IPS-20b (cell line): ENCODE results near the gene ST3GAL6.

Experiments
- H3K27ac ChIP-seq: one replicate; pipeline ENCODE4 v1.5.1; 2013; ENCODE audit warnings: low read length
- H3K27me3 ChIP-seq: 2 replicates; pipeline ENCODE4 v1.6.1; 2013; ENCODE audit warnings: mild to moderate bottlenecking, low read length, inconsistent platforms; ENCODE audit not compliant: insufficient read depth
- H3K36me3 ChIP-seq: 2 replicates; pipeline ENCODE4 v1.6.1; 2013; ENCODE audit warnings: low read depth, mild to moderate bottlenecking, inconsistent platforms, low read length, moderate library complexity; ENCODE audit not compliant: insufficient read depth
- H3K4me1 ChIP-seq: 2 replicates; pipeline ENCODE4 v1.6.1; 2013; ENCODE audit warnings: mild to moderate bottlenecking, control low read depth, inconsistent platforms, low read length, moderate library complexity; ENCODE audit not compliant: insufficient read depth
- H3K4me3 ChIP-seq: 2 replicates; pipeline ENCODE4 v1.5.1; 2013; ENCODE audit warnings: mild to moderate bottlenecking, low read length, inconsistent platforms
- H3K9ac ChIP-seq: 2 replicates; pipeline ENCODE4 v1.6.1; 2013; ENCODE audit warnings: low read depth, mild to moderate bottlenecking, inconsistent platforms, low read length, moderate library complexity
- H3K9me3 ChIP-seq: 2 replicates; pipeline ENCODE4 v1.6.1; 2013; ENCODE audit warnings: mild to moderate bottlenecking, low read depth, low read length, inconsistent platforms; ENCODE audit not compliant: insufficient read depth

ST3GAL6 gene

DNA sequence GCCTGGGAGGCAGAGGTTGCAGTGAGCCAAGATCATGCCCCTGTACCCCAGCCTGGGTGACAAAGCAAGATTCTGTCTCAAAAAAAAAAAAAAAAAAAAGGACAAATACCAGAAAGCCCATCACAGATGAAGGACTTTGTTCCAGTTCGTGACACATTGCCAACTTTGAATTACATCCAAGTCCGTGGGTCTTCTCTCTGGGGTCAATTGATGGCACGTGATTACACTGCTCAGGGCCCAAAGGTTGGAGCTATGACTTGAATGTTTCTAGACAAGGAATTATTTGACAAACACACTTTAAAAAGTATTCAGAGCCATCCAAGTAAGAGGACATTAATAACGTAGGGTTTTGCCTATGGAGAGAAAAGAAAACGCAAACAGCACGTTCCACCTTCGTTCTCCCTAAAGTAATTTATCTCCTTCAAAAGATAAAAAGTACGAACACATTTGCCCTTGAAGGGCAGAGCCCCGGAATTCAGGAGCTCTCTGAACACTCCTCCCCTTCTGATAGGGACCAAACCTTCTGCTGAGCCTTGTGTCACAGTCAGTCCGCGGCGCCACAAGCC, 31.3 kb upstream of the ST3GAL6 start:
- peaks cover 12% of the 10 kb centered on the region; the same call in 1 of the 2 replicates for H3K4me1 ChIP-seq
- H3K27me3 ChIP-seq: peaks cover 48% of the 10 kb centered on the region
- peak overlapping the region; percentile 80; the same call in 1 of the 2 replicates for H3K9ac ChIP-seq
- peak overlapping the region; percentile 81 for H3K4me3 ChIP-seq
- no peak overlapping the region for H3K27ac ChIP-seq
- H3K9me3 ChIP-seq: no peaks in the 10 kb centered on the region
- H3K36me3 ChIP-seq: no peaks in the 10 kb centered on the region

DNA sequence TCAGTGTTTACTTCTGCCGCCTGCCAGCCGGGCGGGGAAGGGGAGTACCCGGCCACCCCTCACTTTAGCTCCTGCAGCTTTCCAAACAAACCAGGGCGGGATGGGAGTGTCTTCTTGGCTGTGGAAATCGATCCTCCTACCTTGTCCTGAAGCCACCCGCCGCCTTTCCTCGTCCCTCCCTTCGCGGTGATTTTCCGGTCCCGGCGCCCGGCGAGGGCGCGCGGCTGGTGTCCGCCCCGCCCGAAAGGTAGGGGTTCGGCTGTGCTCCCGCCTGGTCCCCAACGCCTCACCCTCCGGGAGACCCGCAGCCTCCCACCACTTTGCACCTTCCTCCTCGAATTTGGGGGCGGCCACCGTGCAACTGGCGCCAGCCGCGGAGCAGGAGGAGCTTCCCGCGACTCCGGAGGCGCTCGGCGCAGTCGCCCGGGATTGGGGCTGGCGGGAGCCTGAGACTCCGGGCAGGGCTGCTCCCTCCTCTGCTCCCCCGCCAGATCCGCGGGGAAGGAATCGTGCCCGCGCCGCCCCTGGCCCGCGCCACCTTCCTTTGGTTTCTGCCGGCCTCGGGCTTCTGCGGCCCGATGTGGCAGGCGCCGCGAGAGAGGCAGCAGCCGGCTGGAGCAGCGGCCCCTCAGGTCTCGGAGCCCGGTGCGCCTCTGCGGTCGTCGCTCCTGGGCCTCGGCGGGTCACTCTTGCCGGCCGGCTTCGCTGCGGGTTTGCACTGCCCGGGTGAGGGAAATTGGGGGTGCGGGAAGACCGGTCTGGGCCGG, 30.7 kb upstream of the ST3GAL6 start:
- Histone ChIP-seq H3K27ac (no peak overlapping the region), H3K9ac (peak overlapping the region; percentile 80; the same call in 1 of the 2 replicates), H3K36me3 (no peaks in the 10 kb centered on the region), H3K27me3 (peaks cover 48% of the 10 kb centered on the region), H3K4me1 (peaks cover 10% of the 10 kb centered on the region; the same call in 1 of the 2 replicates), H3K4me3 (peak overlapping the region; percentile 81), H3K9me3 (no peaks in the 10 kb centered on the region)

DNA sequence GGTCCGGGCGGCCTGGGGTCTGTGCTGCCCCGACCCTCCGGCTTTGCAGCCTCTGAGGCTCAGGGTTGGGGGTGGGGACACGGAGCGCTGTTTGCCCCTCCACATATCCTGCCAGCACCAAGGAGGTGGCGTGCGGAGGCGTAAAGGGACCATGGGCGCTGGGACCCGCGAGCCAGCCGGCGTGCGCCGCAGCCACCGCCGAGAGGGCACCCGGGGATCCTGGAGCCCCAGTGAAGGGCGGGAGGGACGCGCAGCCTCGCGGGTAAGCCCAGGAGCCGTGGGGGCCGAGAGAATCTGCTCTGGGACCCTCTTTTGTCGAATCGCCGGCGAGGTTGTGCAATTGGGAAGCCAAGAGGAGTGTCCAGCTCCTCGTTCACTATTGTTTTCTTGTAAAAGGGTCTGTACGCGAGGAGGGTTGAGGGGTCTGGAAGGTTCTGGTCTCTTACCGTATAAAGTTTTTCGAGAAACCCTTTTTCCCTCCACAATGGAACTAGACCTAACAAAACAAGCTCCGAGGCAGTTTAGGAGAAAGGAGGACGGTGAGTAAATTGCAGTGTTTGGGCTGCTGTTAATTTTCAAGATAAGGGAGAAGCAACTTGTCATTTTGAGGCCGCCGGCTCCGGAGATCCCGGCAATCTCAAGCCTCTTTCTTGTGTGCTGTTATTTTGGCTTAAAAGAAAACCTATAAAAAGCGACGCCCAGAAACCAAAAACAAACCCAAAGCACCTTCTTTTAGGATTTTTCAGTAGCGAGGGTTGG, 29.9 kb upstream of the ST3GAL6 start:
- H3K9ac ChIP-seq: peak overlapping the region; percentile 80
- H3K9me3 ChIP-seq: no peaks in the 10 kb centered on the region
- H3K4me1 ChIP-seq: peaks cover 7% of the 10 kb centered on the region; the same call in 1 of the 2 replicates
- no peak overlapping the region for H3K27ac ChIP-seq
- H3K36me3 ChIP-seq: no peaks in the 10 kb centered on the region
- H3K27me3 ChIP-seq: peaks cover 48% of the 10 kb centered on the region
- peak overlapping the region; percentile 81 for H3K4me3 ChIP-seq

DNA sequence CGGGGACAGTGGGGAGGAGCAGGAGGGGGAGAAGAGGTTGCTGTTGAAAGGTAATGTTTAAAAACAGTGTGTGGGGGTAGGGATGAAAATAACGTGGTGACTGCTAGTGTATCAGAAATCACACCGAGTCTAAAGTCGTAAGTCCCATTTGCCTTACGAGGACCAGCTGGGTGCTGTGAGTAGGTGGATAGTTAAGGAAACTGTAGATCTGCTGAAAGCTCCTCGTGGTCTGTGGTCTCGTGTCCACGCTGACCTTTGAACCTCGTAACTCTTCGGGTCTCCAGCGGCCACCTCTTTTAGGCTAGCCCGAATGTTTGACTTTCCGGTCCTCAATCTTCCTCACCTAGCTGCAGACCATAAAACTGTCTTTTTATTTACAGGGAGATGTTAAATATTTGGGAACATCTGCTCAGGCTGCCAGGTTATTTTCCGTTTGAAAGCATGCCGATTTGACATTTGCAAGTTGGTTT, 29.3 kb upstream of the ST3GAL6 start:
- Histone ChIP-seq H3K9ac (peak overlapping the region; percentile 80; the same call in 1 of the 2 replicates), H3K4me3 (peak overlapping the region; percentile 81), H3K4me1 (peaks cover 7% of the 10 kb centered on the region; the same call in 1 of the 2 replicates), H3K27me3 (peaks cover 48% of the 10 kb centered on the region), H3K27ac (no peak overlapping the region), H3K9me3 (no peaks in the 10 kb centered on the region), H3K36me3 (no peaks in the 10 kb centered on the region)

DNA sequence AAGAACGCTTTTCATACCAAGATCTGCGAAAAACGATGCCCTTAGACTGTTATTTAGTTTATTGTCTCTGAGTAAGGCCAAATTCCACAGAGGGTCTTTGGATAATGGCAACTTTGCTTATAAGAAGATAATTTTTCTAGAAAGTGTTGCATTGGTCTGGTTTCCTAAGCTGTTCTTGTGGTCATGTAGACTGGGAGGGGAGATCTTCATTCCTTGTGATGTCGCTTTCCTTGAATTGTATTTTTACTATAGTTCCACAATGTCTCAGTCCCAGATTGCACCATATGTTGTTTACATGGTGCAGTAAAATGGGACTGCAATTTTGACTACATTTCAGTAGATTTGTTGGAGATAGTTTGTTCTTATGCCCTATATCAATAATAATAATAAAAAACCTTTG, 28.8 kb upstream of the ST3GAL6 start:
- Histone ChIP-seq H3K4me1 (peaks cover 7% of the 10 kb centered on the region; the same call in 1 of the 2 replicates), H3K27me3 (peaks cover 48% of the 10 kb centered on the region), H3K36me3 (no peaks in the 10 kb centered on the region), H3K27ac (no peak overlapping the region), H3K9me3 (no peaks in the 10 kb centered on the region), H3K4me3 (peak overlapping the region; percentile 81), H3K9ac (no peak overlapping the region)

DNA sequence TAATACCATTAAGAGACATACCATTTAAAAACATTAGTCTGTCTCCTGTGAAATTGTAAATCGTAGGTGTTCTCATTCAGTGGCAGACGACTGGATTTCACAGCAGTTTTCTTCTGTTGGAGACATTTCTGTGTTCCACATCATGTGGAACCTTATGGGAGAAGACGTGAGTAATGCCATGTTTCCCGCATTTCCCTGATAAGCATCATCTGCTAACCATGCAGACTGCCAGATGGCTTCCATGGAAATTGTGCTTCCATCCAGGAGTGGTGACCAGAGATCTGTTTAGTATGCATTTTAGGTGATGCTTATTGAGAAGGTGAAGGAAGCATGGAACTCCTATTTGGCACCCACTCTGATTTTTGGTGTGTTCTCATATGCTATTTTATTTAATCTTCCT, 28.4 kb upstream of the ST3GAL6 start:
- no peaks in the 10 kb centered on the region for H3K9me3 ChIP-seq

DNA sequence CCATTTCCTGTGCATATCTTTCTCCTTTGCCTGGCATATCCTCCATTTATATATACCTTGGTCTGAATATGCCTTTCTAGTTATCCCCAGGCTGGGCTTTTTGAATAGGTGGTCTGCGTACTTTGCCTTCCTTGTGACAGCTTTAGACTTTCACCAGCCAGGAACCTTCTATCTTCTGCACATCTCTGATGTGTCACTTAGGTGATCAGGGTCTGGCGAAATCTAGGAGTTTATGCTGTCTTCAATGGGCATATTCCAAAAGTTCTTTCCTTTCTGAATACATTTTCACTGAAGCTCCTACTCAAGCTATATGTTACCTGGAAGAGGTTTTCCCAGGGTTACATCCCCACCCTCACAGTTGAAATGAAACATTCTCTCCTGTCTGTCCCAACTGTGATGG, 27.8 kb upstream of the ST3GAL6 start:
- no peaks in the 10 kb centered on the region for H3K9me3 ChIP-seq
- no peaks in the 10 kb centered on the region for H3K36me3 ChIP-seq
- H3K4me3 ChIP-seq: no peak overlapping the region
- H3K27ac ChIP-seq: no peak overlapping the region
- H3K4me1 ChIP-seq: peaks cover 7% of the 10 kb centered on the region; the same call in 1 of the 2 replicates
- no peak overlapping the region for H3K9ac ChIP-seq
- peaks cover 47% of the 10 kb centered on the region for H3K27me3 ChIP-seq

More for the DNA sequence above, 28.4 kb upstream of the ST3GAL6 start:
- H3K9ac ChIP-seq: no peak overlapping the region
- peaks cover 48% of the 10 kb centered on the region for H3K27me3 ChIP-seq
- H3K27ac ChIP-seq: no peak overlapping the region
- H3K4me1 ChIP-seq: peaks cover 7% of the 10 kb centered on the region; the same call in 1 of the 2 replicates
- H3K4me3 ChIP-seq: 0 out of 2 replicates have a peak overlapping the region, but pooled peaks have one; percentile 81
- H3K36me3 ChIP-seq: no peaks in the 10 kb centered on the region

DNA sequence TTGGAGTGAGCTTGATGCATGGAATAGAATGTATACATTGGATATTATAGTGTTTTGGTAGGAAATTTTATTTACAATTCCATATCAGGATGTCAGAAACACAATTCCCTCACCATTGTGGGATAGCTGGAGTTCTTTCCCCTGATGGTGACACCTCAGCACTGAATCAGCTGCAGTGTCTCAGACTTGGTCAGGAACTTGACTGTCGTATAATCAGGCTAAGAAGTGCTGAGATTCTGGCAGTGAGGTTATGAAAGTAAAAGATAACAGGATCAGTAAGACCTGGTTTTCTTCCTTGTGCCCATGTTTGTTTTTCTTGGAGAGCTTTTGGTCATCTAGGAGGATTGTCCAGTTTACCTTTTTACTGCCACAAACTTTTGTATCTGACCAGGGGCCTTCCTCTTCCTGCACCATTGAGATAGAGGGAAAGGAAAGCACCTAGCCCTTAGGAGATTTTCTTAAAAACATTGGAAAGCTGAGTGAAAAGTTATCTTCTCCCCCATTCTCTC, 27.3 kb upstream of the ST3GAL6 start:
- no peak overlapping the region for H3K9ac ChIP-seq
- H3K27ac ChIP-seq: no peak overlapping the region
- no peak overlapping the region for H3K4me3 ChIP-seq
- no peaks in the 10 kb centered on the region for H3K9me3 ChIP-seq
- peaks cover 42% of the 10 kb centered on the region for H3K27me3 ChIP-seq
- peaks cover 7% of the 10 kb centered on the region; the same call in 1 of the 2 replicates for H3K4me1 ChIP-seq
- H3K36me3 ChIP-seq: no peaks in the 10 kb centered on the region

DNA sequence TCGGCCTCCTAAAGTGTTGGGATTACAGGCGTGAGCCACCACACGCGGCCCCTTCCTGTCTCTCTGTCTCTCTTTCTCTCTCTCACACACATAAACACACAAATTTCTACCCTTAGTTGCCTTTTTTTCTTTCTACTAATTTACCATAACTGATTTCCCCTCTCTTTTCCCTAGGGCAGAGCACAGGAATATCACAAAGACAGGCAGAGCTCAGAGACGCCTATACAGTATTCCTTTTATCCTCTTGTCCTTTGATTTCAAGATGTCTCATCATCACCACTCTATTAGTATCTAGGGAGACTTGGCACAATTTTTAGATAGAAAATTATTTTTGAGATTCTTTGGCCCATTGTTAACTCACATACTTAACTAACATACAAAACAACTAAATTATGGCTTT, 25.8 kb upstream of the ST3GAL6 start:
- Histone ChIP-seq H3K4me3 (no peak overlapping the region), H3K4me1 (0 out of 2 replicates have a peak, but pooled peaks cover 3% of the 10 kb centered on the region), H3K9me3 (no peaks in the 10 kb centered on the region), H3K9ac (no peak overlapping the region), H3K27me3 (peaks cover 32% of the 10 kb centered on the region), H3K27ac (no peak overlapping the region), H3K36me3 (no peaks in the 10 kb centered on the region)

DNA sequence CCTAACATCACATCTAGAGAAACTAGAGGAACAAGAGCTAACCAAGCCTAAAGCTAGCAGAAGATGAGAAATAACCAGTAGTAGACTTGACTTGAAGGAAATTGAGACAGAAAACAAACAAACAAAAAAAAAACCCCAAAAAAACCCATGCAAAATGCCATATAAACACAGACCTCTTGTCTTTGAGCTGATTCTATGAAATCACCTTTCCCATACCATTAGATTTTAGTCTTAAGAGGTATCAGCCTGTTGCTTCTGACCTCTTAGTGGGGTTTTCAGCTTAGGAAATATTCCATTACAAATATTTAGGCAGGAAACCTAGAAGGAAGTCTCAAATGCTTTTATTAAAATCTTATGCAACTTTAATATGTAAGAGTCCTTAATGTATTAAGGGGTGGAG, 23.9 kb upstream of the ST3GAL6 start:
- H3K4me1 ChIP-seq: no peaks in the 10 kb centered on the region
- H3K27me3 ChIP-seq: peaks cover 17% of the 10 kb centered on the region
- H3K9ac ChIP-seq: no peak overlapping the region
- no peak overlapping the region for H3K27ac ChIP-seq
- no peaks in the 10 kb centered on the region for H3K9me3 ChIP-seq
- H3K36me3 ChIP-seq: no peaks in the 10 kb centered on the region
- H3K4me3 ChIP-seq: no peak overlapping the region

DNA sequence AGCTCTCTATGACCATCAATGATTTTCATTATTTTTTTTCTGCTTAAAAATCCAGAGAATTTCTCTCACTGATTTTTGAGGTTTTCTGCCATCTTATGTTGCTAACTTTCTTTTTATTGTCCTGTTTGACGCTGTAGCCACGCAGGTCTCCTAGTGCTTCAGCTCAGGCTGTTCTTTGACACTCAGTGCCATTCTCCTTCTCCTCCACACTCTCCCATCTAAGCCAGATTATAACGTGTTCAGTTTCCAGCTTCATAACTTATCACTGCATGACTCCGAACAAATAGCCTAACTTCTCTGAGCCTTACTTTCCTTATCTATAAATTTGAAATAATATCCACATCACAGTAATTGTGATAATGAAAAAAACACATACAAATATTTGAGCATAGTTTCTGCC, 22.8 kb upstream of the ST3GAL6 start:
- H3K27me3 ChIP-seq: peaks cover 6% of the 10 kb centered on the region; the same call in 1 of the 2 replicates
- H3K9ac ChIP-seq: no peak overlapping the region
- no peaks in the 10 kb centered on the region for H3K9me3 ChIP-seq
- no peaks in the 10 kb centered on the region for H3K4me1 ChIP-seq
- H3K27ac ChIP-seq: no peak overlapping the region
- no peak overlapping the region for H3K4me3 ChIP-seq
- no peaks in the 10 kb centered on the region for H3K36me3 ChIP-seq
